Spinal cord (tissue), 10 donors: ENCODE data around the gene PROM1. TPM values are rescaled to one million over a fixed set of nuclear protein-coding genes. Genes with fewer than 3 reads are reported as not detected.

Experiments
- DNase-seq, 6 donors: peaks; one replicate each; pipeline versions ENCODE4 v3.0.0 to v3.0.0-alpha.2; 2013 to 2015; ENCODE audit warnings: low spot score in 6 of 6, low read depth in 4 of 6
- H3K27ac ChIP-seq: one replicate; pipeline ENCODE4 v1.5.1; 2013; ENCODE audit warnings: low read depth, low read length, control low read depth
- H3K27me3 ChIP-seq: one replicate; pipeline ENCODE4 v1.6.1; 2013; ENCODE audit warnings: low read length; ENCODE audit not compliant: control insufficient read depth, insufficient read depth
- H3K36me3 ChIP-seq: one replicate; pipeline ENCODE4 v1.6.1; 2013; ENCODE audit warnings: low read length; ENCODE audit not compliant: control insufficient read depth, insufficient read depth
- H3K4me1 ChIP-seq: one replicate; pipeline ENCODE4 v1.6.1; 2013; ENCODE audit warnings: low read length; ENCODE audit not compliant: control insufficient read depth, insufficient read depth
- H3K4me3 ChIP-seq: one replicate; pipeline ENCODE4 v1.5.1; 2013; ENCODE audit warnings: low read depth, low read length, control low read depth
- H3K9me3 ChIP-seq: one replicate; pipeline ENCODE4 v1.6.1; 2013; ENCODE audit warnings: low read length; ENCODE audit not compliant: control insufficient read depth, insufficient read depth
- WGBS: methylation state at CpG from one replicate; pipeline ENCODE4 v1.1.5; 2013; ENCODE audit warnings: missing lambda C conversion rate; ENCODE audit not compliant: insufficient coverage; 5-methylcytosine and 5-hydroxymethylcytosine counted together
- long read RNA-seq, 4 donors: transcript quantifications; one replicate each; lab custom pipeline, GENCODE V29; 2026
- polyA plus RNA-seq, 2 donors: library from polyadenylated mRNA; unstranded; fragments of 120-200 nt; gene quantifications; one replicate each; pipeline ENCODE4 v1.2.1, GENCODE V29; 2013; ENCODE audit not compliant: insufficient read length in 2 of 2
- total RNA-seq, 2 donors: library from RNA; depleted of rRNA in 1 of 2; stranded (reverse); fragments of 120-200 nt in 1 of 2; fragments of >200 nt in 1 of 2; gene quantifications; one replicate each; pipeline versions ENCODE4 v1.2.3 to v1.2.4, GENCODE V29; 2013 to 2014
- donor health status: healthy.

Gene PROM1
- total RNA-seq (10 to 100 TPM; 18.8 to 48.6 TPM), polyA plus RNA-seq (10 to 100 TPM; 44.4 to 58.0 TPM)
- long read RNA-seq, donor 1, partial matches to known transcripts, result 0 of 3 reads
- long read RNA-seq, donor 1, other reads (novel, unspliced or antisense), result 0 of 3 reads
- long read RNA-seq, donor 2, result 0 reads
- long read RNA-seq, donor 3, full-length matches to known transcripts, result 1 of 1 reads
- long read RNA-seq, donor 3, partial matches to known transcripts, result 0 of 1 reads
- long read RNA-seq, donor 3, other reads (novel, unspliced or antisense), result 0 of 1 reads
- long read RNA-seq, donor 4, partial matches to known transcripts, result 0 of 1 reads
- long read RNA-seq, donor 4, other reads (novel, unspliced or antisense), result 0 of 1 reads

- H3K36me3 ChIP-seq, result no peaks in the 10 kb centered on the region
- peaks cover 26% of the 10 kb centered on the region for H3K27me3 ChIP-seq
- peak in 3 of 6 donors; percentile 19 to 65 (median 64) for DNase-seq
These were observed at the start of gene PROM1 for GRCh38 chr4:16083241-16084191. PROM1 (minus strand) TSS chr4:16084023; CDS start chr4:16075906, 8,117 bp downstream.

GRCh38 chr4:16133406-16133805, 49.6 kb upstream of the PROM1 start:
- Histone ChIP-seq H3K4me3 (no peak overlapping the region), H3K4me1 (no peaks in the 10 kb centered on the region), H3K27ac (no peak overlapping the region), H3K9me3 (no peaks in the 10 kb centered on the region), H3K36me3 (no peaks in the 10 kb centered on the region), H3K27me3 (no peaks in the 10 kb centered on the region)
- no peak for DNase-seq
- WGBS, result no CpG with 5 or more reads among the region's 1 CpG

More at GRCh38 chr4:16083241-16084191, at the start of gene PROM1:
- WGBS, result under 1% methylated on average over 80 of the region's 81 CpGs
- H3K4me3 ChIP-seq, result peak within 1 kb of the TSS; percentile 67
- no peaks in the 10 kb centered on the region for H3K9me3 ChIP-seq
- H3K27ac ChIP-seq, result peak within 1 kb of the TSS; percentile 42
- H3K4me1 ChIP-seq, result peaks cover 22% of the 10 kb centered on the region

- H3K9me3 ChIP-seq, result no peaks in the 10 kb centered on the region
- no peaks in the 10 kb centered on the region for H3K36me3 ChIP-seq
- DNase-seq, result no peak
- WGBS, result 100% methylated on average over 1 of the region's 1 CpG
- H3K27ac ChIP-seq, result no peak overlapping the region
- H3K27me3 ChIP-seq, result no peaks in the 10 kb centered on the region
- no peaks in the 10 kb centered on the region for H3K4me1 ChIP-seq
- H3K4me3 ChIP-seq, result no peak overlapping the region
These were observed 47.5 kb upstream of the PROM1 start for GRCh38 chr4:16131293-16131692.

GRCh38 chr4:16129336-16129735, 45.5 kb upstream of the PROM1 start:
- peak in 1 of 6 donors; percentile 44 for DNase-seq

GRCh38 chr4:16126714-16127113, 42.9 kb upstream of the PROM1 start:
- 100% methylated on average over 1 of the region's 1 CpG for WGBS
- no peaks in the 10 kb centered on the region for H3K27me3 ChIP-seq
- no peaks in the 10 kb centered on the region for H3K9me3 ChIP-seq
- no peak for DNase-seq
- no peak overlapping the region for H3K27ac ChIP-seq
- no peaks in the 10 kb centered on the region for H3K36me3 ChIP-seq
- H3K4me3 ChIP-seq, result no peak overlapping the region
- H3K4me1 ChIP-seq, result peaks cover 12% of the 10 kb centered on the region

More at GRCh38 chr4:16129336-16129735, 45.5 kb upstream of the PROM1 start:
- Histone ChIP-seq H3K27me3 (no peaks in the 10 kb centered on the region), H3K4me1 (peaks cover 2% of the 10 kb centered on the region), H3K4me3 (no peak overlapping the region), H3K36me3 (no peaks in the 10 kb centered on the region), H3K27ac (no peak overlapping the region), H3K9me3 (no peaks in the 10 kb centered on the region)
- WGBS, result no CpG with 5 or more reads among the region's 1 CpG

GRCh38 chr4:16125571-16126445, 42.0 kb upstream of the PROM1 start:
- Histone ChIP-seq H3K4me3 (no peak overlapping the region), H3K27ac (no peak overlapping the region), H3K36me3 (no peaks in the 10 kb centered on the region), H3K4me1 (peaks cover 12% of the 10 kb centered on the region), H3K9me3 (no peaks in the 10 kb centered on the region), H3K27me3 (no peaks in the 10 kb centered on the region)
- WGBS, result 53% methylated on average over 7 of the region's 8 CpGs
- no peak for DNase-seq

- Histone ChIP-seq H3K27me3 (no peaks in the 10 kb centered on the region), H3K9me3 (no peaks in the 10 kb centered on the region), H3K27ac (no peak overlapping the region), H3K36me3 (no peaks in the 10 kb centered on the region), H3K4me3 (no peak overlapping the region), H3K4me1 (peaks cover 12% of the 10 kb centered on the region)
- peak in 2 of 6 donors; percentile 57 to 65 for DNase-seq
- 78% methylated on average over 1 of the region's 4 CpGs for WGBS
These were observed 40.4 kb upstream of the PROM1 start for GRCh38 chr4:16124232-16124631.

- no peak overlapping the region for H3K4me3 ChIP-seq
- DNase-seq, result peak in 2 of 6 donors; percentile 16 to 59
- H3K36me3 ChIP-seq, result no peaks in the 10 kb centered on the region
- H3K4me1 ChIP-seq, result peaks cover 12% of the 10 kb centered on the region
- H3K9me3 ChIP-seq, result no peaks in the 10 kb centered on the region
- no peaks in the 10 kb centered on the region for H3K27me3 ChIP-seq
- H3K27ac ChIP-seq, result no peak overlapping the region
- 50% methylated on average over 5 of the region's 7 CpGs for WGBS
These were observed 39.7 kb upstream of the PROM1 start for GRCh38 chr4:16123356-16124084.
